Loucy (cell line): Measurements from ENCODE around the gene HOXD10.

Experiments used
- H2AFZ ChIP-seq: fragments of 200-600 bp; sonication (generic); 2 replicates; pipeline ENCODE4 v1.6.0; 2016; ENCODE audit warnings: antibody characterized with exemption, mild to moderate bottlenecking, low read length, moderate library complexity
- H3F3A ChIP-seq: fragments of 200-600 bp; 2 replicates; pipeline ENCODE4 v1.6.0; 2016; ENCODE audit warnings: antibody characterized with exemption, low read depth, mild to moderate bottlenecking
- H3K27me3 ChIP-seq: fragments of 200-600 bp; sonication (generic); 2 replicates; pipeline ENCODE4 v1.6.1; 2014; ENCODE audit warnings: low read length, mild to moderate bottlenecking; ENCODE audit not compliant: insufficient read depth, poor library complexity, severe bottlenecking
- H3K36me3 ChIP-seq: fragments of 200-600 bp; sonication (generic); 2 replicates; pipeline ENCODE4 v1.6.1; 2016; ENCODE audit warnings: low read length; ENCODE audit not compliant: insufficient read depth
- H3K4me1 ChIP-seq: fragments of 200-600 bp; sonication (generic); 2 replicates; pipeline ENCODE4 v1.5.1; 2014; ENCODE audit warnings: low read length, mild to moderate bottlenecking; ENCODE audit not compliant: insufficient read depth, poor library complexity, severe bottlenecking
- H3K4me2 ChIP-seq: fragments of 200-600 bp; sonication (generic); 2 replicates; pipeline ENCODE4 v1.6.0; 2014; ENCODE audit warnings: antibody characterized with exemption, low read length, low read depth, mild to moderate bottlenecking; ENCODE audit not compliant: poor library complexity, severe bottlenecking
- H3K4me3 ChIP-seq: fragments of 200-600 bp; sonication (generic); 2 replicates; pipeline ENCODE4 v1.5.1; 2014; ENCODE audit warnings: low read length, mild to moderate bottlenecking, mixed read lengths; ENCODE audit not compliant: poor library complexity, severe bottlenecking
- H3K79me2 ChIP-seq: fragments of 200-600 bp; sonication (generic); 2 replicates; pipeline ENCODE4 v1.6.1; 2014; ENCODE audit warnings: low read length; ENCODE audit not compliant: insufficient read depth
- H3K9ac ChIP-seq: fragments of 200-600 bp; sonication (generic); 2 replicates; pipeline ENCODE4 v1.6.0; 2014; ENCODE audit warnings: mild to moderate bottlenecking, low read depth, low read length, moderate library complexity; ENCODE audit not compliant: poor library complexity, severe bottlenecking
- H3K9me2 ChIP-seq: fragments of 200-600 bp; sonication (generic); replicated peaks from 2 replicates; pipeline ENCODE4 v1.6.1; 2016; ENCODE audit warnings: low read depth, low read length, mixed read lengths
- H3K9me3 ChIP-seq: fragments of 200-600 bp; sonication (generic); 2 replicates; pipeline ENCODE4 v1.6.1; 2014; ENCODE audit warnings: mild to moderate bottlenecking, antibody characterized with exemption, low read length, low read depth; ENCODE audit not compliant: insufficient read depth
- H4K20me1 ChIP-seq: fragments of 200-600 bp; sonication (generic); 2 replicates; pipeline ENCODE4 v1.6.0; 2014; ENCODE audit warnings: antibody characterized with exemption, low read length, mild to moderate bottlenecking; ENCODE audit not compliant: insufficient read depth, poor library complexity, severe bottlenecking
- CTCF ChIP-seq: fragments of 200-600 bp; sonication (generic); conservative IDR thresholded peaks from 2 replicates; pipeline ENCODE4 v1.5.1; 2014; ENCODE audit warnings: mild to moderate bottlenecking, antibody characterized with exemption, low read length
- EZH2phosphoT487 ChIP-seq: fragments of 200-600 bp; IDR thresholded peaks from 2 replicates; pipeline ENCODE4 v1.6.1; 2018; ENCODE audit warnings: antibody characterized with exemption, mild to moderate bottlenecking, moderate library complexity, borderline replicate concordance

The HOXD10 gene

GRCh38 chr2:176158186-176158591 is 41.6 kb downstream of the HOXD10 start:
- Histone ChIP-seq H2AFZ (no peak overlapping the region), H4K20me1 (no peaks in the 10 kb centered on the region), H3K9ac (no peak overlapping the region), H3K9me2 (no peaks in the 10 kb centered on the region), H3F3A (no peaks in the 10 kb centered on the region), H3K36me3 (no peaks in the 10 kb centered on the region), H3K9me3 (no peaks in the 10 kb centered on the region), H3K27me3 (no peaks in the 10 kb centered on the region), H3K4me3 (no peak overlapping the region), H3K79me2 (no peaks in the 10 kb centered on the region), H3K4me2 (no peak overlapping the region), H3K4me1 (no peaks in the 10 kb centered on the region)
- TF ChIP-seq EZH2phosphoT487, result no peak
- TF ChIP-seq CTCF, result no peak

- Histone ChIP-seq H3K4me2 (no peak overlapping the region), H3K36me3 (no peaks in the 10 kb centered on the region), H3K4me3 (no peak overlapping the region), H3F3A (no peaks in the 10 kb centered on the region), H3K4me1 (no peaks in the 10 kb centered on the region), H3K9ac (no peak overlapping the region), H3K27me3 (no peaks in the 10 kb centered on the region), H3K9me3 (no peaks in the 10 kb centered on the region), H3K79me2 (no peaks in the 10 kb centered on the region), H2AFZ (no peak overlapping the region), H4K20me1 (no peaks in the 10 kb centered on the region), H3K9me2 (no peaks in the 10 kb centered on the region)
- TF ChIP-seq CTCF (no peak), EZH2phosphoT487 (no peak)
Measured at GRCh38 chr2:176158855-176159662, 42.5 kb downstream of the HOXD10 start.

- Histone ChIP-seq H3K79me2 (no peaks in the 10 kb centered on the region), H3K9ac (no peak overlapping the region), H3F3A (no peaks in the 10 kb centered on the region), H3K9me3 (no peaks in the 10 kb centered on the region), H3K36me3 (no peaks in the 10 kb centered on the region), H2AFZ (no peak overlapping the region), H3K9me2 (no peaks in the 10 kb centered on the region), H4K20me1 (no peaks in the 10 kb centered on the region), H3K27me3 (no peaks in the 10 kb centered on the region), H3K4me2 (no peak overlapping the region), H3K4me1 (no peaks in the 10 kb centered on the region), H3K4me3 (no peak overlapping the region)
- TF ChIP-seq EZH2phosphoT487 (no peak), CTCF (no peak)
Measured at GRCh38 chr2:176159663-176160250, 43.2 kb downstream of the HOXD10 start.
